HG03159 (cell line): Measurements from ENCODE around the gene USE1.
A peak's percentile ranks its signal among the peaks of the same experiment; 100 is the strongest.
"Not testable (repeated sequence)": the region's sequence is repeated elsewhere in the genome, so short reads cannot be mapped to it uniquely, and the experiment has no call there.

Source experiments
- ATAC-seq: cut with Tn5 transposase; IDR thresholded peaks from one replicate; pipeline ENCODE4 v1.9.1; 2021; ENCODE audit warnings: mild to moderate bottlenecking, moderate library complexity; ENCODE audit not compliant: unreplicated experiment

USE1 gene, protein sequence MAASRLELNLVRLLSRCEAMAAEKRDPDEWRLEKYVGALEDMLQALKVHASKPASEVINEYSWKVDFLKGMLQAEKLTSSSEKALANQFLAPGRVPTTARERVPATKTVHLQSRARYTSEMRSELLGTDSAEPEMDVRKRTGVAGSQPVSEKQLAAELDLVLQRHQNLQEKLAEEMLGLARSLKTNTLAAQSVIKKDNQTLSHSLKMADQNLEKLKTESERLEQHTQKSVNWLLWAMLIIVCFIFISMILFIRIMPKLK

DNA sequence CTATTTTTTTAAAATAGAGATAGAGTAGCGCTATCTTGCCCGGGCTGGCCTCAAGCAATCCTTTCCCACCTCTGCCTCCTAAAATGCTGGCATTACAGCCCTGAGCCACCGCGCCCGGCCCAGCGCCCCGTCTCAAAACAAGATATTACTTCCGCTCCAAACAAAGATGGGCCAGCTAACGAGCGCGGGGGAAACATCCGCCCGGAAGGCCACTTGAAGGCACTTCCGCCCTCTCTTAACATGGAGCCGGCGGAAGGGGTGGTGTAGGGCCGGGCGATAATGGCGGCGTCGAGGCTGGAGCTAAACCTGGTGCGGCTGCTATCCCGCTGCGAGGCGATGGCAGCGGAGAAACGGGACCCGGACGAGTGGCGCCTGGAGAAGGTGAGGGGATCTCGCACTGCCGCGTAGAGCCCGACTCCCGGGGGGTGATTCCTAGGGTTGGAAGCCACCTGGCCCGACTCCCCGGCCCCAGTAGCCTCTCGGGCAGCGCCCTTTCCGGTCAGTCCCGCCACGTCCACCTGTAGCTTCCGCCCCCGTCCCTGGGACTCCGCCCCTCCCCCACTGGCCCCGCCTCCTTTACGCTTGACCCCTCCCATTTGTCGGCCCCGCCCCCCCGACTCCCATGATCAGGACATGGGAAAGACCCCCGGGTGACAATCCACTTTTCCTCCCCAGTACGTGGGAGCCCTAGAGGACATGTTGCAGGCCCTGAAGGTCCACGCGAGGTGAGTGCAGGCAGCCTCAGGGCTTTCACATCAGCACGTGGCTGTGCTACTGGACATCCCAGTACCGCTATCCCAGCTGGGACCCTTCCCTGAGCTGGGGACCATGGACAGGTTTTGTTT lies at the start of gene USE1:
USE1 (plus strand) TSS at position 231 of the 845 bp plus-strand sequence; CDS start at position 280, 49 bp downstream.
- ATAC-seq = peak; percentile 83

DNA sequence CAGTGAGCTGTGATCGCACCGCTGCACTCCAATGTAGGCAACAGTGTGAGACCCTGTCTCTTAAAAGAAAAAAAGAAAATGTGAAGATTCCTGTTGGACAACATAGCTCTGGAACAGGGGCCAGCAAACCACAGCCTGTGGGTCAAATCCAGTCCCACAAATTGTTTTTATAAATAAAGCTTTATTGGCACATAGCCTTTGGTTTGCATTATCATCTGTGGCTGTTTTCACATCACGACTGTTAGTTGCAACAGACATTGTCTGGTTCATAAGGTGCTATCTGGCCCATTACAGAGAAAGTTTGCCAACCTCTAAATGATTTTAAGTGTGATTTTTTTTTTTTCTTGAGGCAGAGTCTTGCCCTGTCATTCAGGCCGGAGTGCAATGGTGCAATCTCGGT lies 49.4 kb upstream of the USE1 start:
- ATAC-seq = no peak

DNA sequence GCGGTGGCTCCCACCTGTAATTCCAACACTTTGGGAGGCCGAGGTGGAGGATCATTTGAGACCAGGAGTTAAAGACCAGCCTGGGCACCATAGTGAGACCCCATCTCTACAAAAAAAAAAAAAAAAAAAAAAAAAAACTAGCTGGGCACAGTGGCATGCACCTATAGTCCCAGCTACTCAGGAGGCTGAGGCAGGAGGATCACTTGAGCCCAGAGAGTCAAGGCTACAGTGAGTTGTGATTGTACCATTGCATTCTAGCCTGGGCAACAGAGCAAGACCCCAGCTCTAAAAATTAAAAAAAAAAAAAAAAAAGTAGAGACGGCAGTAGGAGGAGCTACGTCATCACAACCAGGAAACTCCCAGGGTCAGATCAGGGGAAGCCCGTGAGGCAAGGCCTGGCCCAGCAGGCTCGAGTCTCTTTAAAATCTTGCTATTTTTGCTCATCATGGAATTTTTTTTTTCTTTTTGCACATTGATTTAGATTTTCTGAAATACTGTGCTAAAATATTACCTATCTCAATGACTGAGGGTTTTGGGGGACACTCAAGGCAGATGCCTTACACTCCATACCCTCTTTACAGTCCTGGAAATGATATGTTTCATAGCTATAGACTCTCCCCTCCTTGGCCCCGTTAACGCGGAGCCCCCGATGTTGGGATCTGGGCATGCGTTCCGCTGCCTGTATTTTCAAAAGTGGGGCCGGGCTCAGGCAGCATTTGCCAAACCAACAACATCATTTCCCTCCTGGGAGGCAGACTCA lies 44.4 kb upstream of the USE1 start:
- ATAC-seq = no peak

DNA sequence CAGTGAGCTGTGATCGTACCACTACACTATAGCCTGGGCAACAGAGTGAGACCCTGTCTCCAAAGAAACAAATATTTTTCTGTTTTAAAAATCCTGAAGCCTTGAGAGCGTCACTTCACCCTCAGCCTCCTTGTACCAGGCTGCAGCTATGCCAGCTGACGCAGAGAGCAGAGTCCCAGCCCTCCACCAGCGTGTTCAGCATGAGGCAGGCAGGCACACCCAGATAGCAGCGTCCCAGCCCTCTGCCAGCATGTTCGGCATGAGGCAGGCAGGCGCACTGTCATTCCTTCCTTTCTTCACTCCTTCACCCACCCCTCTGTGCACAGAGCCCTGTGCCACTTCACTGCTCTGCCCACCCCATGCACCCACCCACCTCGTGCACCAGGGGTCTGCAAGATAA lies 43.3 kb upstream of the USE1 start:
- ATAC-seq = no peak

DNA sequence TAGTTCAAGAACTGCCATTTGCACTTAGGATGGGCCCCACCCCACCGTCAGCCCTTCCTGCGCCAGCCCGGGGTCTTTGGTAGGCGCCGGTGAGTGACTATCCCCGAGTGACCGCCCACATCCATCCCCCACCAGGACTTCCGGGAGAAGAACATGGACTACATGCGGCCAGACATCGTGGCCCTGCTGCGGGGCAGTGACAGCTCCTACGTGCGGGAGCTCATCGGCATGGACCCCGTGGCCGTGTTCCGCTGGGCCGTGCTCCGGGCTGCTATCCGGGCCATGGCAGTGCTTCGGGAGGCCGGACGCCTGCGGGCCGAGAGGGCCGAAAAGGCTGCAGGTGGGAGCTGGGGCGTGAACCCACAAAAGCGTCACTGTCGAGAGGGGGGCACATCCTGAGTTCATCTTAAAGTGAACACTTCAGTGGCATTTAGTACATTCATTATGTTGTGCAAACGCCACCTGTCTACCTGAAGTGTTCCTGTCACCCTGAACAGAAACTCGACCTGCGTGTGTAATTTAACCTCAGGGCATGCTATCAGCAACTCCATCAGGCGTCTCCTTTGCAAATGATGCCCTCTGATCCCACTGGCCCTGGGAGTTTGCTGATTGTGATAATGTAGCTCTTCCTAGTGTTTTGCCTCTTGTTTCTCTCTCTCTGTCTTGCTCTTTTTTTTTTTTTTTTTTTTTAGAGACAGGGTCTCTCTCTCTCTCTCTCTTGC lies 42.4 kb upstream of the USE1 start:
- no peak for ATAC-seq

DNA sequence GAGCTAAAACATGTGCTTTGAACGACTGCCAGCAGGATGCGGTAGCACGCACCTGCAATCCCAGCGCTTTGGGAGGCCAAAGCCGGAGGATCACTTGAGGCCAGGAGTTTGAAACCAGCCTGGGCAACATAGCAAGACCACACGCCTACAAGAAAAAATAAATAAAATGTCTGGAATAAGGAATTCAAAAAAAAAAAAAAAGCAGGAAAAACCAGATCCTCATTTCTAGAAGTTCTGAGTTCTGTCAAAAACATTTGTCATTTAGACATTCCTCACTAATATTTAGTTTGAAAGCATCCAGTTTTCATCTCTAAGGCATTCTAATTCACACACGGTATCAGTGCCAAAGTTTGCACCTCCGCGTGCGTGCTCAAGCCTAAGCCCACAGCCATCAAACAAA lies 36.9 kb upstream of the USE1 start:
- ATAC-seq = no peak

DNA sequence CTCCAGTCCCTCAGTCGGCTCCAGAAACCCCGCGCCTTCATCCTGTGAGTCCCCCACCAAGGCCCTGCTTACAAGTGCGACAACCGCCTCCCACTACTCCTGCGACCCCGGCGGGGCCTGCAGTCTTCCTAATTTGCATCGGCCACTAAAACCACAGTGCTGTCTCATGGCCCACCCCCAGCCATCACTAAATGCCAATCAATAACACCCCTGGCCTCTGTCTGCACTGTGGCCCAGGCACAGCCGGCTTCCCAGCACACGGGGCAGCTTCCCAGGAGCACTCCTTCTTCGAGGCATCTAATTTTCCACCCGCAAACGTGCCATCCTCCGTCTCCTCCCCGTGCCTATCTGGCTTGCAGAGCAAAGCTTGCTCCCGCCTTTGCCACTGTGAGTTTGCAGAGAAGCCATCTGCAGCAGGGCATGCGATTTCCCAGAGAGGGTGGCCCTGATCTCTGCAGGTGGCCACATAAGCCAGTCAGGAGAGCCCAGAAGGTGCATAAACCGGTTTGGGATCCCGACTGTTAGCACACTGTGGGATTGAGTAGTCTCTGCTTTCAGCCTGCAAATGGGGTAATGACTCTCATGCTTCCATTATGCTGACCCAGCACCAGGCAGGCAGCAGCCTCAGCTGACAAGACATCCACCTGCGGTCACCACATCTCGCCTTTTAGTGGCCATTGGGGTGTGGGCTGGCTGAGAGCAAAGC lies 34.0 kb upstream of the USE1 start:
- ATAC-seq = no peak

DNA sequence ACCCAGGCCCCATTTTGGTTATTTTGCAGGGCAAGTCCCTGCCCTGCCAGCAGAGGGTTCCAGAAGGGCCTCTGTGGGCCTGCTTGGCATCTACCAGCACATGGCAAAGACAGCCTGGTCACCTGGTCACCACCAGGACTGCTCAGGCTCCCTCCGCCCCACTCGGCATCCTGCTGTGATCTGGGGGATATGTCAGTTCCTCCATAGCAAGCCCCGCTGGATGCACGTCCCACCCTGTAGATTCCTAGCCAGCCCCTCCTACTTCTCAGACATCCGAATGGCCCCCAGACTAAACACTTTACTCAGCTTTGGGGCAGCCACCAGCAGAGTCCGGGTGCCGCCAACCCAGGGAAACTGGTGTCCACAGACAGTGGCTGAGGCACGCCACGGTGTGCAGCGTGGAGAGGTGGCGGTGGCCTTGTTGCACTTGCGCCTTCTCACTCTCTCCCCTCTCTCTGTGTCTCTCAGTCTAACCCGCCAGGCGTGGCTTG lies 31.8 kb upstream of the USE1 start:
- ATAC-seq = no peak

DNA sequence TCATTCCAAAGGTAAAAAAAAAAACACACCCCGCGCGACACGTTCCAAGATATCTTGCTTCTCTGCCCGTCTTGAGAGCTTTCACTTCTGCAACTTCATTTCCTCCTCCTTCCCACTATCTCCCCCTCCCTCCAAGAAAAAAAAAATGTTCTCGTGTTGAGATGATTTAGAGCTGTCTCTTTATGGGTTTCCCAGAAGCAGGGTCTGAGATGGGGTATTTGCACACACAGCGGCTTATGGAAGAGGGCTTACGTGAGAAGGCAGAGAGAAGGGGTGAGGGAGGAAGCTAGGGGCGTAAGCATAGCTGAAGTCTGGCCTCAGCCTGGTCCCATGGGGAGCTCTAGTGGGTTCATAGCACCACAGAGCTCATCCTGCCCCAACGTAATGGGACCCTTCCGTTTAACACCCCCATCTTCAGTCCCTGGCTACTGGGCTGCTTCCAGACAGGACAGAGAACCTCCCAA lies 31.3 kb upstream of the USE1 start:
- ATAC-seq = no peak

DNA sequence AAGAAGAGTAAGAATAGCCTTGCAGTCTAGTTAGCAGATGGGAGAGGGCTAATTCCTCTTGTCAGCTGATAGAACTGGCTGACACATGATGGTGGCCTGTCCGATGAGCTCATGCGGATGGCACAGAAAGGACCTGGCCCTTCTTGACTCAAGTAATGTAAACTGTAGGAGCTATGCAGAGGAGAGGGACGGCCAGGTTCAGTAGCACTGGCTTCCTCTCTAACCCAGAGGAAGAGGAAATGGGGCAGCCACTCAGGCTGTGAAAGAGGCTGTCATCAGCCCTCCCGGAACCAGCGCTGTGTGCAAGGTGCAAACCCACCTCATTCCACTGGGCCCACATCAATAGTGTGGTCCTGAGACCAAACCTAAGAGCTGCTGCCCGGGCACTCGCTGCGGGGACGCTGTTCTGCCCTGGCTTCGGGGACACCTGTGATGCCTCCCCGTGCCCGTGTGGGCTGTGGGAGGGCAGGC lies 30.8 kb upstream of the USE1 start:
- ATAC-seq = no peak

DNA sequence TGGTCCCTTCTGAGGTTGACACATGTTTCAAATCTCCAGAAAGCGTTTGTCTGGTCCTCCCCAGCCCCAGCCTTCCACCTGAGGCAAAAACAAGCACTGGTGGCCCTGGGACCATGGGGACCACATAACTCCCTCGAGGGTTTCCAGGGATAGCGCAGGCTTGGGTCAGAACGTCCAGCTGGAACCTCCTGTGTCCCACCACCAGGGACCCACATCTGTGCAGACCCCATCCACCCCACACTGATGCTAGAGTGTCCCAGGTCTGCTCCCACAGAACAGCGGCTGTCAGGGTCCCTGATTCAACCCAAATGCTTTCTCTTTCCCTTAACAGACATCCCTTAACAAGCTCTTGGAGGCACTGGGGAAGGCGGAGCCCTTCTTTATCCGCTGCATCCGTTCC lies 29.6 kb upstream of the USE1 start:
- ATAC-seq = no peak

DNA sequence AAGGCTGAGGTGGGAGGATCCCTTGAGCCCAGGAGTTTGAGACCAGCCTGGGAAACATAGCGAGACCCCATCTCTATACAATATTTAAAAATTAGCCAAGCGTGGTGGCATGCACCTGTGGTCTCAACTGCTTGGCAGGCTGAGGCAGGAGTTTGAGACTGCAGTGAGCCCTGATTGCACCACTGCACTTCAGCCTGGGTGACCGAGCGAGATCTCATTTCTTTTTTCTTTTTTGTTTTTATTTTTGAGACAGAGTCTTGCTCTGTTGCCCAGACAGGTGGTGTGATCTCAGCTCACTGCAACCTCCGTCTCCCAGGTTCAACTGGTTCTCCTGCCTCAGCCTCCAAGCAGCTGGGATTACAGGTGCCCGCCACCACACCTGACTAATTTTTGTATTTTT lies 23.4 kb upstream of the USE1 start:
- ATAC-seq = not testable (repeated sequence)

DNA sequence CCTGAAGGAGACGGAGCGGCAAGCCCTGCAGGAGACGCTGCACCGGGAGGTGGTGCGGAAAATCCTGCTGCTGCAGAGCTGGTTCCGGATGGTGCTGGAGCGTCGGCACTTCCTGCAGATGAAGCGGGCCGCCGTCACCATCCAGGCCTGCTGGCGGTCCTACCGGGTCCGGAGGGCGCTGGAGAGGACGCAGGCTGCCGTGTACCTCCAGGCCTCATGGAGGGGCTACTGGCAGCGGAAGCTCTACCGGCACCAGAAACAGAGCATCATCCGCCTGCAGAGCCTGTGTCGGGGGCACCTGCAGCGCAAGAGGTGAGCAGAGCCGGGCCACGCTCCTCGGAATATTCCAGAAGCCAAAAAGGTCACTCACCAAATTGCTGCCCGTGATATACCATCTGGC lies 22.4 kb upstream of the USE1 start:
- ATAC-seq = no peak

DNA sequence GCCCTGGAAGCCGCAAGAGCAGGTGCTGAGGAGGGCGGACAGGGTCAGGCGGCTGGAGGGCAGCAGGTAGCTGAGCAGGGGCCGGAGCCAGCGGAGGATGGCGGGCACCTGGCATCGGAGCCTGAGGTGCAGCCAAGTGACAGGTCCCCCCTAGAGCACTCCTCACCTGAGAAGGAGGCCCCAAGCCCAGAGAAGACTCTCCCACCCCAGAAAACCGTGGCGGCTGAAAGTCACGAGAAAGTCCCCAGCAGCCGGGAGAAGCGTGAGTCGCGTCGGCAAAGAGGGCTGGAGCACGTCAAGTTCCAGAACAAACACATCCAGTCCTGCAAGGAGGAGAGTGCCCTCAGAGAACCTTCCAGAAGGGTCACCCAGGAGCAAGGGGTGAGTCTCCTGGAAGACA lies 20.5 kb upstream of the USE1 start:
- ATAC-seq = no peak

DNA sequence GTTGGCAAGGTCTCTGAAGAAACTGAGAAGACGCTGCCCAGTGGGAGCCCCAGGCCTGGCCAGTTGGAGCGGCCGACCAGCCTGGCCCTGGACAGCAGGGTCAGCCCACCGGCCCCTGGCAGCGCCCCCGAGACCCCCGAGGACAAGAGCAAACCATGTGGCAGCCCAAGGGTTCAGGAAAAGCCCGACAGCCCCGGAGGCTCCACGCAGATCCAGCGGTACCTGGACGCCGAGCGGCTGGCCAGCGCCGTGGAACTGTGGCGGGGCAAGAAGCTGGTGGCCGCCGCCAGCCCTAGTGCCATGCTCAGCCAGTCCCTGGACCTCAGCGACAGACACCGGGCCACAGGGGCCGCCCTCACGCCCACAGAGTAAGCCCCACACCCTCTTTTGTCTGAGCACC lies 20.1 kb upstream of the USE1 start:
- ATAC-seq = no peak

DNA sequence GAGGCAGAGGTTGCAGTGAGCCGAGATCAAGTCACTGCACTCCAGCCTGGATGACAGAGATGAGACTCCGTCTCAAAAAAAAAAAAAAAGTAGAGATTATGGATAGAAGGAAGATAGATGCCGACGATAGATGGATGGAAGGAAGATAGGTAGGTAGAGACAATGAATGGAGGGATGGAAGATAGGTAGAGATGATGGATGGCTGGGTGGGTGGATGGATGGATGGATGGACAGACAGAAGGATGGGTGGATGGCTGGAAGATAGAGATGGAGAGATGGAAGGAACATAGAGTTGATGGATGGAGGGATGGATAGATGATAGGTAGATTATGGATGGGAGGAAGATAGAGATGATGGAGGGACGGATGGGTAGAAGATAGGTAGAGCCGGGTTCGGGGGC lies 18.5 kb upstream of the USE1 start:
- ATAC-seq = no peak

DNA sequence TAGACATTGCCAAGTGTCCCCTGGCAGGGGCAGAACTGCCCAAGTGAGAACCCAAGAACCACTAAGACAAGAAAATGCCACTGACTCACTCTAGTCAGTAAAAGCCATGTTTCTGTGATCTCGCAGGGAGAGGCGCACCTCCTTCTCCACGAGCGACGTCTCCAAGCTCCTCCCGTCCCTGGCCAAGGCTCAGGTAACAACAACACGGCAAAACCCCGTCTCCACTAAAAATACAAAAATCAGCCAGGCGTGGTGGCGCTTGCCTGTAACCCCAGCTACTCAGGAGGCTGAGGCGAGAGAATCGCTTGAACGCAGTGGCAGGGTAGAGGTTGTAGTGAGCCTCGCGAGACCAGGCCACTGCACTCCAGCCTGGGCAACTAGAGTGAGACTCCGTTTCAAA lies 17.5 kb upstream of the USE1 start:
- no peak for ATAC-seq

DNA sequence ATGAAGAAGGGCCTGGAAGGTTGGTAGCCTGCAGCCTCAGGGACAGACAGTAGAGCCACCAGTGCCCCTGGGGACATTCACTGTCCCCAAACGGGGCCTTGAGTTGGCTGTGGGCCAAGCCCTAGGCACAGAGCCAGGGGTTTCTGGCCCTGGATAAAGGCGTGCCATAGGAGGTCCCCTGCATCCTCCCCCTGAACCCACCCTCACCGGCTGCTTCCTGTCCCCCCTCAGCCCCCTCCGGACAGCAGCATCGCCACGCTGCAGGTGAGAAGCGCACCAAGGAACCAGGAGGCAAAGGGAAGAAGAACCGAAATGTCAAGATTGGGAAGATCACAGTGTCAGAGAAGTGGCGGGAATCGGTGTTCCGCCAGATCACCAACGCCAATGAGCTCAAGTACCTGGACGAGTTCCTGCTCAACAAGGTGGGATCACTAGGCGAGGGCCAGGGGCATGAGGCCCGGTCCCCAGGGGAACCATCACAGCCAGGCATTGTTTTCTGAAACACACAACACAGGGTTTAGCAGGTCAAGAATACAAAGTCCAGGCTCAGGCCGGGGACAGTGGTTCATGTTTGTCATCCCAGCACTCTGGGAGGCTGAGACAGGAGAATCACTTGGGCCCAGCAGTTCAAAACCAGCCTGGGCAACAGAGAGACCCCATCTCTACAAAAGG lies 14.6 kb upstream of the USE1 start:
- ATAC-seq = no peak

DNA sequence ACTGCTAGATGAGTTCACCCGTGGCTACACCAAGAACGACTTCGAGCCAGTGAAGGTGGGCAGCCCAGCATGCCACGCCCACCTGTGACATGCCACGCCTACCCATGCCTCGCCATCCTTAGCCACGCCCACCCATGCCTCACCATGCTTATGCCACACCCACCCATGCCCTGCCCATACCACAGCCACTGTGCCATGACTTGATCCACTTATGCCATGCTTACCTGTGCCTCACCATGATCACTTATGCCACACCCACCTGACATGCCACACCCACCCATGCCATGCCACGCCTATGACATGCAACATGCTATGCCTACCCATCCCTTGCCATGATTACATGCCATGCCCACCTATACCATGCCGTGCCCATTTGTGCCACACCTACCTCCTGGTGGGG lies 12.9 kb upstream of the USE1 start:
- no peak for ATAC-seq

DNA sequence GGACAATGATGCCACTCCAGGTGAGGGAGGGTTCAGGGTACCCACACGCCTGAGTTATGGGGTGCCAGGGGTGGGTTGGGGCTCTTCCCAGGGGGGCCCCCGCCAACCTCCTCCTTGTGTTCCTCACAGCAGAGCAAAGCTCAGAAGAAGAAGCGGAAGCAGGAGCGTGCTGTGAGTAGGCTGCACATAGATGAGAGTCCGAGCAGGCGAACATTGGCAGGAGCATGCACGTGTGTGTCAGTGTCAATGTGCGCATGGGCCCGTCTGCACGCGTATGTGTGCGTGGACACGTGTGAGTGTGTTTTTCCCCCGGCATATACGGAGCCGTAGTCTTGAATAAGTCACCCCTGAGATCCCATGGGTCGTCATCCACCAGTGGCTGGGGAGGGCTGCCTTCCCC lies 12.4 kb upstream of the USE1 start:
- no peak for ATAC-seq
